DMS79 treated with DMSO at 0.1 percent for 48 hours (cell line): Measurements from ENCODE around the gene USP17L28.
"Not testable (repeated sequence)": the region's sequence is repeated elsewhere in the genome, so short reads cannot be mapped to it uniquely, and the experiment has no call there.

Experiments
- DNase-seq: peaks from one replicate; lab custom pipeline; 2025; lab: John Stamatoyannopoulos, UW

The USP17L28 gene

GRCh38 chr4:9348593-9348992 is at the start of gene USP17L28:
USP17L28 (plus strand) TSS chr4:9348893; CDS start chr4:9348893, 0 bp downstream.
- DNase-seq: not testable (repeated sequence)

GRCh38 chr4:9324191-9324590 is 24.5 kb upstream of the USP17L28 start:
- DNase-seq: not testable (repeated sequence)

GRCh38 chr4:9324865-9325264 is 23.8 kb upstream of the USP17L28 start, which contains the start of gene USP17L24:
USP17L24 (plus strand) TSS chr4:9325165; CDS start chr4:9325165, 0 bp downstream.
- DNase-seq: not testable (repeated sequence)

GRCh38 chr4:9329611-9330010 is 19.1 kb upstream of the USP17L28 start, which contains the start of gene USP17L25:
USP17L25 (plus strand) TSS chr4:9329911; CDS start chr4:9329911, 0 bp downstream.
- not testable (repeated sequence) for DNase-seq

GRCh38 chr4:9334358-9334757 is 14.3 kb upstream of the USP17L28 start, which contains the start of gene USP17L26:
USP17L26 (plus strand) TSS chr4:9334658; CDS start chr4:9334658, 0 bp downstream.
- not testable (repeated sequence) for DNase-seq

- not testable (repeated sequence) for DNase-seq
Measured at GRCh38 chr4:9339103-9339502, 9.6 kb upstream of the USP17L28 start, which contains the start of gene USP17L5. USP17L5 (plus strand) TSS chr4:9339403; CDS start chr4:9339403, 0 bp downstream.

- DNase-seq: not testable (repeated sequence)
Measured at GRCh38 chr4:9343848-9344247, 4.8 kb upstream of the USP17L28 start, which contains the start of gene USP17L27. USP17L27 (plus strand) TSS chr4:9344148; CDS start chr4:9344148, 0 bp downstream.

- DNase-seq: not testable (repeated sequence)
Measured at GRCh38 chr4:9350866-9351265, 2.2 kb downstream of the USP17L28 start.

- not testable (repeated sequence) for DNase-seq
Measured at GRCh38 chr4:9353338-9353737, 4.6 kb downstream of the USP17L28 start, which contains the start of gene USP17L29. USP17L29 (plus strand) TSS chr4:9353638; CDS start chr4:9353638, 0 bp downstream.

- DNase-seq: not testable (repeated sequence)
Measured at GRCh38 chr4:9362829-9363228, 14.1 kb downstream of the USP17L28 start, which contains the start of gene USP17L30. USP17L30 (plus strand) TSS chr4:9363129; CDS start chr4:9363129, 0 bp downstream.

GRCh38 chr4:9379881-9380280 is 31.2 kb downstream of the USP17L28 start:
- not testable (repeated sequence) for DNase-seq

- DNase-seq: not testable (repeated sequence)
Measured at GRCh38 chr4:9381012-9381534, 32.4 kb downstream of the USP17L28 start.

- no peak for DNase-seq
Measured at GRCh38 chr4:9384126-9384525, 35.4 kb downstream of the USP17L28 start.

- DNase-seq: not testable (repeated sequence)
Measured at GRCh38 chr4:9389001-9389400, 40.3 kb downstream of the USP17L28 start.
